ENCODE results near the gene NBAS. TPM values are rescaled to one million over a fixed set of nuclear protein-coding genes. Genes with fewer than 3 reads are reported as not detected.

NBAS gene
- total and polyA plus RNA-seq, 2 of the 13 experiments (the other 11 are each of a cell fraction or from before 2014, with no cell fraction given): 33.6 to 58.7 TPM

GRCh38 chr2:15172825-15173224 is 388.3 kb downstream of the NBAS start (continued):
- TF ChIP-seq SOX13 (IDR thresholded peaks at IDR 0.05) (peak; percentile 61; the same call in 1 of the 2 replicates), SOX13 (CRISPR knock-in tag; conservative IDR thresholded peaks at IDR 0.05 in 1 of 2, IDR thresholded peaks at IDR 0.05 in 1 of 2) (peak in 1 of 2 experiments; percentile 98; a peak in 2 of 4 replicates), SAFB2 (CRISPR knock-in tag; IDR thresholded peaks at IDR 0.05; ENCODE audit: borderline replicate concordance, low read depth) (no peak), THYN1 (CRISPR knock-in tag; IDR thresholded peaks at IDR 0.05; ENCODE audit: borderline replicate concordance, low read depth) (no peak), NFKBIZ (CRISPR knock-in tag; IDR thresholded peaks at IDR 0.05) (0 out of 2 replicates have a peak, but pooled peaks have one; percentile 53), TBL1XR1 (IDR thresholded peaks at IDR 0.05; ENCODE audit: borderline replicate concordance, low read length, partially characterized antibody) (peak; percentile 92), FOXA1 (IDR thresholded peaks at IDR 0.05) (peak; percentile 78), FOXA1 (CRISPR knock-in tag; IDR thresholded peaks at IDR 0.05) (peak; percentile 88), ZSCAN5A (CRISPR knock-in tag; IDR thresholded peaks at IDR 0.05; ENCODE audit: borderline replicate concordance) (no peak; the same call in 1 of the 2 replicates), ZNF687 (CRISPR knock-in tag; IDR thresholded peaks at IDR 0.05) (no peak), NBN (conservative IDR thresholded peaks at IDR 0.05) (no peak), FOXJ3 (CRISPR knock-in tag; IDR thresholded peaks at IDR 0.05; ENCODE audit: borderline replicate concordance) (peak; percentile 89; the same call in 1 of the 2 replicates), FOXK1 (CRISPR knock-in tag; IDR thresholded peaks at IDR 0.05; ENCODE audit: borderline replicate concordance, low read depth) (peak; percentile 78), IKZF5 (CRISPR knock-in tag; IDR thresholded peaks at IDR 0.05) (0 out of 2 replicates have a peak, but pooled peaks have one; percentile 52), ELF1 (CRISPR knock-in tag; IDR thresholded peaks at IDR 0.05) (peak; percentile 33; the same call in 1 of the 2 replicates), SIN3B (IDR thresholded peaks at IDR 0.05; ENCODE audit: low read length) (no peak), RXRB (CRISPR knock-in tag; IDR thresholded peaks at IDR 0.05; ENCODE audit: borderline replicate concordance) (peak; percentile 84), KMT2A (CRISPR knock-in tag; IDR thresholded peaks at IDR 0.05) (no peak)
- TF ChIP-seq, protein P1, sequence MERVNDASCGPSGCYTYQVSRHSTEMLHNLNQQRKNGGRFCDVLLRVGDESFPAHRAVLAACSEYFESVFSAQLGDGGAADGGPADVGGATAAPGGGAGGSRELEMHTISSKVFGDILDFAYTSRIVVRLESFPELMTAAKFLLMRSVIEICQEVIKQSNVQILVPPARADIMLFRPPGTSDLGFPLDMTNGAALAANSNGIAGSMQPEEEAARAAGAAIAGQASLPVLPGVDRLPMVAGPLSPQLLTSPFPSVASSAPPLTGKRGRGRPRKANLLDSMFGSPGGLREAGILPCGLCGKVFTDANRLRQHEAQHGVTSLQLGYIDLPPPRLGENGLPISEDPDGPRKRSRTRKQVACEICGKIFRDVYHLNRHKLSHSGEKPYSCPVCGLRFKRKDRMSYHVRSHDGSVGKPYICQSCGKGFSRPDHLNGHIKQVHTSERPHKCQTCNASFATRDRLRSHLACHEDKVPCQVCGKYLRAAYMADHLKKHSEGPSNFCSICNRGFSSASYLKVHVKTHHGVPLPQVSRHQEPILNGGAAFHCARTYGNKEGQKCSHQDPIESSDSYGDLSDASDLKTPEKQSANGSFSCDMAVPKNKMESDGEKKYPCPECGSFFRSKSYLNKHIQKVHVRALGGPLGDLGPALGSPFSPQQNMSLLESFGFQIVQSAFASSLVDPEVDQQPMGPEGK (CRISPR knock-in tag; IDR thresholded peaks at IDR 0.05): peak; percentile 27; the same call in 1 of the 2 replicates

All from HepG2 (cell line).